IPS-NIHi7 (cell line): ENCODE measurements around the gene PRPF19.

Experiments
- DNase-seq: peaks from one replicate; pipeline ENCODE4 v3.0.0; 2012; ENCODE audit warnings: mixed read lengths; ENCODE audit errors: extremely low spot score

The PRPF19 gene

DNA sequence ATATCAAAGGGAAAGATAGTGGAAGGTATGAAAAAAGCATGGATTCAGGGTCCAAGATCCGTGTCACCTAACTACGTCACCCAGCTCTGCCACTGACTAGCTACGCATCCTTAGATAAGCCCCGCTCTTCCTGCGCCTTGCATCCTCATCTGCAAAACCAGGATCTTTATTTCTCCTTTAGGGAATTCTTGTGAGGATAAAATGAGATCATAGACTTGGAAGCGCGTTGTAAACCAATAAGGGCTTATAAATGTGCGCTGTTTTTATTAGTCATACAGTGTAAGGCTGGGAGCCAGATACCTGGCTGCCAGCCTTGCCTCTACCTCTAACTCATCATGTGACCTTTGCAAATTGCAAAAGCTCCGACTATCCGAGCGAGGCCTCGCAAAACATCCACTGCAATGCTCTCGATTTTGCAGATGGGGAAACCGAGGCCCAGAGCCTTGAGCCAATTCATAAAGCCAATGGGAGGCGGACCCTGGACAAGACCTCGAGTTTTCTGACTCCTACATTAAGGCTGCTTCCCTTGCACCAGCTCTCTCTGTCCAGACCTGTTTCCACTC is 753 bp downstream of the PRPF19 start:
- no peak for DNase-seq

DNA sequence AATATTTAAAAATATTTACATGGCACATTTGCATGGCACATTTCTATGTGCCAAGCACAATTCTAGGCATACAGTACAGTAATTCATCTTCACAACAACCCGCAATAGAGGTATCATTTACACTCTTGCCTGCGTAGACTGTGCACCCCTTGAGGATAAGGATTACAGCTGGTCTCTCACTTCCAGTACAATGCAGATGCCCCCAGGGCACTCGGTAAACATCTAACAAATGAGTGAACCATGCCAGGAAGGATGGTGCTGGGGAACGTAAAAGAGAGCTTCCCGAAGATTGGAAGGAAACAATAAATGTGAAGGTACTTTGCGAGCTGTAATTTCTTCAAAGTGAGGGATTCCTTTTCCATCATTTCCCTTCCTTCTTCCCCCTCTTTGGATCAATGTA is 1.3 kb downstream of the PRPF19 start:
- no peak for DNase-seq

DNA sequence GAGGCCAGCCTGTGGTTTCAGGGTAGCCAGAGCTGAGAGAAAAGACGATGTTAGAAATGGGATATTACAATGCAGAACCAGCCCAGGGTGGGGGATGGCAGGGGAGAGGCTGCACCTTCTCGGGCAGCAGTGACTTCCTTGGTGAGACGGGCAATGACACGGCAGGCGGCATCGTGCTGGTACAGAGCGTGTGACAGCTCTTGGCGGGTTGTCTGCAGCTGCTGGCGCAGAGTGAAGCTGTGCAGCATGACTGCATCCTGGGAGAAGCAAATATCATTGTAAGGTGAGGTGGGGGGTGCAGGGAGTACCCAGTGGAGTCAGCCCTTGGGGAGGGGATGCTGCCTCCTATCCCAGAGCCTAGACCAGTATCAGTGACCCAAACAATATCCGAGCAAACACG is 3.8 kb downstream of the PRPF19 start:
- no peak for DNase-seq

DNA sequence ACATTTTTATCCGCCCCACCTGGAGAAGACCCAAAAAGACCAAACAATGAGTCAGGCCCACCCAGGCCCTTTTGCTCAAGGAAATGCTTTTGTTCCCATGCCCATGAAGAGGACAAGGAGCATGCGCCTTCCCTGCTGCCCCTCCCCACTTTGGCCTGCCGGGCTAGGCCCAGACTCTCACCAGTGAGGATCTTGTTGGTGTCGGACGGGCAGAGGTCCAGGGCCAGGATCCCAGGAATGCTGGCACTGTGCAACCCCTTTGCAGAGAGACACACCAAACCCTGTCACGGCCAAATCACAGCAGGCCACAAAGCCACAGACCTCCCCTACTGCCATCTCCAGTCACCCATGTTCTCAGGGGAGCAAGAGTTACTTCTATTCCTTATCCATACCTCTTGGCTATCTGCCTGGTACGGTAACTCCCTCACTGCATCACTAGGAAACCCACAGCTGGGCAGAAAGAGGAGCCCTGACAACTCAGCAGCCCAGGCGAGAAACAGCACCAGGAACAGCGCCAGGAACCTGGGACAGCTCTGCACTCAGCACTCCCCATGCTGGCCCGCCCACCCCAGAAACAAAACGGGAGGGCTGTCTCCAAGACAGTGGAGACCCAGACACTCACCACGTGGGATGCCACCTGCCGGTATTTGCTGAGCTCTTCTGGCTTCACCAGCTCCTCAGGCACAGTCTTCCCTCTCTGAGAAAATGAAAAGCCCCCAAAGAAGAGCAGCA is 5.5 kb downstream of the PRPF19 start:
- DNase-seq: no peak

DNA sequence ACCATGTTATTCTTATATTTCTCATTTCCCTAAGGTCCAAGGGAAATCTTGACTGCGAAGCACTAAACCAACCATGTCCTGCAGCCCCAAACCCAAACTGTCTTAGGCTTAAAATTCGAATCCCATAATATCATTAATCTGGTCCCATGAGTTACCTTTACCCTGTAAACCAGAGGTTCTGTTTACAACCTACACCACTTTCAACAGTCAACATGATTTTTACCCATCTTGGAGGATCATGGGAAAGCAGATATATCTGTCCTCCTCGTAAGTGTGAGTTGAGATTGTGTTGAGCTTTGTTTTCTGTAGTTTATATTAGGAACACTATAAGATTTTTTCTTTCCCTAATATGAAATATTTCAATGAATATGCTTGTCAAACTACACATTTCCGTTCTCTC is 6.4 kb downstream of the PRPF19 start:
- no peak for DNase-seq

DNA sequence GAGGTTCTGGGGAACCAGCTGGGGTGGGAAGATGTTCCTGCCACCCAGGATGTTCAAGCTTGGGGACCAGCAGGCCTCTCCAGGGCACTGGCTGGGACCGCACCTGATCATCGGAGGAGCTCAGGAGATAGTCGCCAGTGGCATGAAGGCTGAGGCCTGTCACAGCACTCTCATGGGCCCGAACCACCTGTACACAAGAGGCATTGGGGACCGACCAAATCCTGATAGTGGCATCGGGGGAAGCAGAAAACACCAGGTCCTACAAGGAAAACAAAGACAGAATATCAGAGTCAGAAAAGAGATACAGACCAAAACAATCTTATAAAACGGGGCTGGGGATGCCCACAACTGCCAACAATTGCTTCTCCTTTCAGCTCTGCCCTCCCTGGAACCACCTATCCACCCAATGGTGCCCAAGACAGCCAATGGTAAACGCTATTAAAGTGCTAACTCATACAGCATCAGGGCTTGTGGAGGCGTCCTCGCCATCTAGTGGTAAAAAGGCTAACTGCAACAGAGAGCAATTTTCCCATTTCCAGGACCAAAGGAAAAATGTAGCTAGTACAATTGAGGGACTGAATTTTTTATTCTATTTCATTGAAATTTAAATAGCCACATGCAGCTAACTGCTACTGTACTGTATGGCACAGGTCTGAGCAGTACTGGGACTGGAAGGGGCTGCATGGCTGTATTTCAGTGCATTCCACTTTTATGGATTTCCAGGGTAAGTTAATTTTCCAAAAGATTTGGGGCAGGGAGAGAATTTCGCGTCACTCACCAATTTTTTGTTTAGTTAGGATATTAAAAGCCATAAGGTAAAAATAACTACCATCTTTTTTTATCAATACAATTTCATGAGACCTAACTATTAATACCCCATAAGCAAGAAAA is 7.1 kb downstream of the PRPF19 start:
- DNase-seq: peak; percentile 75

DNA sequence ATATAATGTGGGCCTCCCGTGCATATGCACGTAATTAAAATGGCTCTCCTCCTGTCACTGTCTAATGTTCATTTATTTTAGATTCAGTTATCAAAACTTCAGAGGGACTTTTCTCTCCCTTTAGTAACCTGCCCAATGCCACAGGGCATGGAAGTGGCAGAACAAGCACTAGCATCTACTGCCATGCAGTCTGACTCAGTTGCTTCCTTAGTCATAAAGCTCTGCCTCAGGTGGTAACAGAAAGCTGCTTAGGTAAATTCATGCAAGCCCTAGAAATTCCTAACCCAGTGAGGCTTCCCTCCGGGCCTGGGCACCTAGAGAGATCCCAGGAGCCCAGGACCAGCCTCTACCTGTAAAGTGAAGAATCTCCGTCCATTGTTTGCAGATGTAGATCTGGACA is 8.9 kb downstream of the PRPF19 start:
- DNase-seq: no peak

DNA sequence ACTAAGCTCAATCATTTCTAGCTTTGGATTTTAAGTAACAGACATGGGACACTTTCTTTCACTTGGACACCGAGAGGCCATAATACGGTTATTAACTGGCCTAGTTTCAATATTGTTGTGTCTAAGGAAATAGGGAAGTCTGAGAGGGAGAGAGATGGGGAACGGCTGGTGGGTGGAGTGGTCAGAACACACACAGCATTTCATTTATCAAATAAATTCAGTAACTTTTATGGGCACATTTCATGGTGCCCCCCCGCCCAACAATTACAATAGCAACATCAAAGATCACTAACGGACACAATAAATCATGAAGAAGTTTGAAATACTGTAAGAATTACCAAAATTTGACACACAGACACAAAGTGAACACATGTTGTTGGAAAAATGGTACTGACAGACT is 10.7 kb downstream of the PRPF19 start:
- DNase-seq: no peak

DNA sequence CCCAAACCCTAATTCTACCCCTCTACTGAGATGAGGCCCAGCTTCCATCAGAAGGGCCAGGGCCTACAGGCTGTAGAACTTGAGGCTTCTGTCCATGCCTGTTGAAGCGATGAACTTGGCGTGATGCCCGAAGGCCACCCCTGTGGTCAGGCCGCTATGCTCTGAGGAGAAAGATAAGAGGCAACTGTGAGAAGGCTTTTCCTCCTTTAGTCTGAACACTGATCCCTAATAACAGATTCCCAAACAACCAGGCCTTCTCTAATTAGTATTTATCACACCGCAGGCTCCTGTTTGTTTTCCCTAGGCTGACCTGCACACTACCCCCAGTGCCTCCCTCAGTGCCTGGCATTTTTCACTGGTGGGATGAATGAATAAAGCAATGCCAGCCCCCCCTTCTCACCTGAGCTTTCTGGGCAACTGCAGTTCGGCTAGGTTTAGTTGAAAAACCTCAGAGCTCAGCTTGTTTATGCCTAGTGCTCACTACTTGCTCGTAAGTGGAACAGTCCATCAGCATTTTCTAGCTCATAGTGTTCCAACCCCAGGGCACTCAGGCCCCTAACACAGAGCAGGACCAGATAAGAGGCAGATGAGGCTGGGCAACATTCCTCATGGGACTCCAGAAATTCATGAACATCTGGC is 15.2 kb downstream of the PRPF19 start:
- DNase-seq: no peak

DNA sequence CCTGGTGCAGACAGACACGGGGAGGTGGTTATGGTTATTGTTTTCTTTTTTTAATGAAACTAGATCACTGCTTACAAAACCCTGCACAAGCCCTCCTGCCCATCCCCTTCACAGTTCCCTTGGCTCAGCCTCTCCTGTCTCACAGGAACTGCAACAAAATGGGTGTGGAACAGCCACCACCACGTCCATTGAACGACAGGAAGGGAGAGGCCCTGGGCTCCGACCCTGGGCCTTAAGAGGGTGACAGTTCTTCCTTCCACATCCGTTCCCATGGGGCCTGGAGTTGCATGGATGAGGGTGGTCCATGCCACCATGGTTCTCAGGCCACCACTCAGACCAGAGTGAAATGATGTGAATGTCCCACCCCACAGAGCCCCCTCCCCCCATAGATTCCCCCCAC is 15.7 kb downstream of the PRPF19 start:
- DNase-seq: no peak

DNA sequence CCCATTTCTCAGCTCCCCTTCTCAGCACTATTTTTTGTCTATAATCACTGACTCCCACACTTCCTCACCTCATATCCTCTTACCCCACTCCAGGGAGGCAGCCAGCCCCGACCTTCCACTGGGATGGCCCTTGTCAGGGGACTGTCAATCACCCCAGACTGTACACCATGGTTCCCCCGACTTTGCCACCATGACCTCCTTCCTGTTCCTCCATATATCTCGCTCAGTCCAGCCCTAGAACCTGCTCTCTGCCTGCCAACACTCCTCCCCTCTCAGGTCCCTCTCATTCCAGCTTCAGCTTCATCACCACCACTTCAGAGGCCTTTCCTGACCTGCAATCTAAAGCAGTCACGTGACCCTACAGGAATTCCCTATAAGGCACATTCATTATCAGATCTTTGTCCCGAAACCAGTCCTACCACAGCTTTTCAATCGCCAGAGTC is 16.5 kb downstream of the PRPF19 start:
- DNase-seq: no peak

DNA sequence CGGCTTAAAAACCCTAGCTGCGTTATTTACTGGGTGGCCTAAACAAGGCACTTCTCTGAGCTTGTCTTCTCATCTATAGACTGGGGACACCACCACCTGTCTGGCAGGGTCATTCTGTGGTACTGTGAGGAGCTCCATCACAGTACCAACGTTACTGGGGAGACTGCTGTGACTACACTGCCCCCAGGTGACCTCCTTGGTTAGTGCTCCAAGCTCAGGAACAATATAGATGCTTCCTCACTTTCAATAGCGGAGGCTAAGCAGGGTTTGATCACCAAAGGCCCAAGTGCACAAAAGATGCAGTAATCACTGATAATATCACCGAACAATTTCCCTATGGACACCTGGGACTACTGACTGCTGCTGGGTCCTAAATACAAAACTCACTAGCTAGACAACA is 18.8 kb downstream of the PRPF19 start:
- peak; percentile 80 for DNase-seq

DNA sequence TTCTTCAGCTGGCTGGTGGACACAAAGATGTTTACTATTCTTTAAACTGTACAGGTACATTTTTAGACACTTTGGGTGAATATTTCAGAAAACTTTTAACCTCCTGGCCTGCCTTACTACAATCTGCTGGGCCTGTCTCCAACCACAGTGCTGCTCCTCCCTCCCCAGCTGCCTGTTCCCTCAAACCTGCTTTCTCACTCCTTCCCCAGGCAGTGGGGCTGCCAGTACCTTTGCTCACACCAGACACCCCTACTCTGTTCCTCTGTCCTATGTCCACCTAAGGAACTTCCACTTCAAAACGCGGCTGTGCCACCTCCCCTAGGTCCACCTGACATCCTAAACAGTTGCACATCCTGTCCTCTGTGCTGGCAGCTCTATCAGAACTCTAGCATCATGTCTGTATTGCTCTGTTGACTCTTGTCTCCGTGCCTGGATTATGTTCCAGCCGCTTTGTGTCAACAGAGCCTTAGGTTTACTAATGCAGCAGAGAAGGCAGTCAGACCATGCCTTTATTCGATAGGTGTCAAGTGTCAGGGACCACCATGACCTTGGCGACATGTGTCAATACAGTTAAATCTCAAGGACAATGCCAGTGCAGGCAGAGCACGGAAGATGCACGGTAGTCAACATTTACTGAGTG is 25.6 kb downstream of the PRPF19 start:
- no peak for DNase-seq

DNA sequence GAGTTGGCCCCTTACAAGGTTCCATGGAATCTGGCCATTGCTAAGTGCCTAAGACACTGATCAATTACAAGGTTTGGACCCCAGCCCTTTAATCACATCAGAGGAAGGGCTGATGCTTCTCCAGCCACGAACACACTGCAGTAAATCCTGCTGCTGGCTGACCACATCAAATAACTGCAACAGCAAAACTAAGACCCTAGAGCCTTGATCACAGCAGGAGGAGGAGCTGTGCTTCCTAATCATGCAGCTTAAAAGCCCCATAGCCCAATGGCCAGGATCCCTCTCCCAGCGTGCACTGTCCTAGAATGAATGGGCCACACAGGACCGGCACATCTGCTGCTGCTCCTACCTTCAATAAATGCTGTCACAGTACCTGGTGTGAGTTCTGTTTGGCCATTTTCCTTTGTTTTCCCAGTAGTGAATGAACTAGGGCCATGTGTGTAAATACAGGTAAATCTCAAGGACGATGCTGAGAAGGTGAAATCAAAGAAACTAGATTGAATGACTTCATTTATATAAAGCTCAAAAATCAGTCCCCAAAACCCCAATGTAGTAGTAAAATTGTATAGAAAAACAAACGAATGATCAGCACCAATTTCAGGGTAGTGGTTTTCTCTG is 26.3 kb downstream of the PRPF19 start:
- no peak for DNase-seq

DNA sequence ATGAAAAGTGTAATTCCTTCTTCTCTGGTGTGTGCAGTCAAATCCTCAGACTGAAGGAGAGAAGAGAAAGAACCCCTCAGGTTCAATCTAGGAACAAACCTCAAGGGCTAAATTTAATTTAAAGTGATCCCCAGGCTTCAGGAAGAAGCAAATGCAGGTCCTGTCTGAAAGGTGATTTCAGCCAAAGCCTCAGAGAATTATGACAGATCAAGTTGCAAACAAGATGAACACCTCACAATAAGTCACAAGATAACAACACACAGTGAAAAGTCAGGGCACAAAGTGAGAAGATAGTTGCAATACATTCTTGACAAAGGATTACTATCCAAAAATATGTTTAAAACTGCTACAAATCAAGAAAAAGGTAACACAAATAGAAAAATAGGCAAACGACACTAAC is 27.3 kb downstream of the PRPF19 start:
- DNase-seq: no peak

DNA sequence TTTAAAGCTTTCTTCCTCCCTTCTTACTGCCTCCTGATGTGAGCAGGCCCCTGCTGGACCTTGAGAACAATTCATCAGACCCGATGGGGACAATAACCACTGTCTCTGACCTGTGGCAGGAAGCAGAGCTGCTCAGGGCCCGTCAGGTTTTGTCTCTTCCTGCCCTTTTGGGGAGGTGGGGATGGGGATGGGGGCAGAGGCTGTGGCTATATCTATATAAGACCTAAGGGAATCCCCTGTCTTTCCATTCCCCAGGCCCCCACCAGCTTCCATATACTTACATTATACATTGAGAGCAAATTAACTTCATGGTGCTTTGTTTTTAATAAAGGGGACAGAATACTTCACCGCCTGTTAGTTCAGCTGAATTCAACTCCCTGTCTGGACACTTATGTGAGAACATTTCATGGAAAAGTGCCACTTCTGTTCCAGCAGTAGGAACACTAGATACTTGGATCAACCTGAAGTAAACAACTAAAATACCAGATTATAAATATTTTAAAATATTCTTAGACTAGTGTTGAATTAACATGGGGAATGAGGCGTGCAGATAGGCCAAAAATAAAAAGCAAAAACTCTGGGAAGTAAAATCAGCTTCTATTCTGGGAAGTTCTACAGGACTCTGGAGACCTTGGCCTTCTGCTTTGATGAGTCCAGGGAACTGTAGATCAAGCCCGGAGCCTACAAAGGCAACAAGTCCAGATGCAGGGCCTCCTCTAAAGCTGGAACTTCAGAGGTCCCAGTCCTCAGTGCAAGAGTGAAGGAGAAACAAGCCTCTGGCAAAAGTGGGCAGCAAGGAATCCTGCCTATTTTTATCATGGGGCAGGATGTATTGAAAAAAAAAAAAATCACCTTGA is 27.9 kb downstream of the PRPF19 start:
- DNase-seq: no peak

DNA sequence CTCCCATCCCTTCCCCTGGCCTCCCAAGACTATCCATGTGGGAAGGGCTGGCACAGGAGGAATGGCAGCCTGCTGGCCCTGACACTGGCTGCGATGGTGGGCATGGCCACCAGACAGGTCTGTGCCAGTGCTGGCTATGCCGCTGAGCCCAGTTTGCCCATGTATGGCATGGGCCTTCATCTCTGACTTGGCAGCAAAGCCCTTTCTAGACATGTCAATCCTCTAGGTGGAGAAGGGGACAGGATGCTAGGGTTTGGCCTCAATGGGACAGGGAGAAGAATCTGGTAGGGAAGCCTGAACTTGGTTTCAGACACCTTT is 30.3 kb downstream of the PRPF19 start:
- no peak for DNase-seq

DNA sequence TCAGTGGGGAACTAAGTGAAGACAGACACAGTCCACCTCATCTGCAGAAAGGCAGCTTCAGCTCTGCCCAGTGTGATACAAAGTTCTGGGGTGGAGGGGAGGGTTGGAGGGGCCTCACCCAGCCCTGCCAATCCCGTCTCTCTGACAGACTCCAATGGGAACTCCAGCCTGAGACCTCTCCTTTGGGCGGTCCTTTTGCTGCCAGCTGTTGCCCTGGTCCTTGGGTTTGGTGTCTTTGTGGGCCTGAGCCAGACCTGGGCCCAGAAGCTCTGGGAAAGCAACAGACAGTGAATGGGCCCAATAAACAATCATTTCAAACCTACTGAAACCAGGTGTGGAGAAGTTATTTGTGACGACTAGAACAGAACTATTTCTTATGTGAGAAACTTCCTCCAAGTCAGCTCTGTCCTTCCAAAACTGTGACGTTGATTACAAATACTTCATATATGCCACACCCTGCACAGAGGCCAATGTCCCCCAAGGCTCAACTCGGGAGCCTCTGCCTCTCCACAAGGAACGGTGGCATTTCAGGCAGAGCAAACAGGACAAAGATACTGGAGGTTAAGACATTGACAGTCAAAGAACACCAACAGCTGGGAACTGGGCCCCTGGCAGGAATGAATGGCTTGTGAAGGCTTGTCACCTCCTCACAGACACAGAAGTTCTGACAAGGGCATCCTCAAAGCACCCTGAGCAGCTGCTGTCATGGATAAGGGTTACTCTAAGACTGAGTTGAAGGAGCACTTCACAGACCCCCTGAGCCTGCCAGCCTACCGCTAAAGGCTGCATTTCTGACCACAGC is 30.8 kb downstream of the PRPF19 start:
- DNase-seq: no peak

DNA sequence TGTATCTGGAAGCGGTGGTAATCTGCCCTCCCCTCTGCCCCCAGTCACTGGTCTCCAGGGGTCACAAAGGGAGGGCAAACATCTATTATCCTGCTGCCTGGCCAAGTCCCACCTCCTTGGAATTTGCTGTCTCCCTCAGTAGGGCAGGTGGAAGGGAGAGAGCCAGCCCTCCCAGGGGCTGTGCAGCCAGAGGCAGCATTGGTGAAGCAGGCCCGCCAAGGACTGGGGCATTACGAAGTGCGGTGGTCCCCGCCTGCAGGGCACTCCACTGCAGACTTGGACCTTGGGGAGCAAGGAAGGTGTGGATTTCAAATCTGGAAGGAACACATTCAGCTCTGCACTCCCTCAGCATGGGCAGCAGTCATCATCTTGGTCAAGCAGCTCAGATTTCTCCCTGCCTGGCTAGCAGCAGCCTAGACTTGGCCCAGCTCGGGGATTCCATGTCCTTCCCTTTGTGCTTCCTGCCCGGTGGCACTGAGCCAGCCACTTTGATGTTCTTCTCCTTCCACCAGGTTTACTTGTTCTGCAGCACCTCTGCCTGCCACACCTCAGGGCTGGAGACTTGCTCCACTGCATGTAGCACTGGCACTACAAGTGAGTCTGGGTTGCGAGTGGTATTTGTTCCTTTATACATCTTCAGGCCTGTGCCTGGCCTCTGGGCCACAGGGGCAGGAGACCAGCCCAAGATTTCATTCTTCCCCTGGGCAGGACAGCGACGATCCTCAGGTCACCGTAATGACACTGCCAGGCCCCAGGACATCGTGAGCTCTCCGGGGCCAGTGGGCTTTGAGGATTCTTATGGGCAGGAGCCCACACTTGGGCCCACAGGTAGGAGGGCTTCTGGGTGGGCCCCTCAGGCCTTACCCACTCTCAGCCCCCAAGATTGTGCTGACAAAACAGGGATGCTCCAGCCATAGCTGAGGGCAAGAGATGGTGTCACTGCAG is 31.7 kb downstream of the PRPF19 start:
- no peak for DNase-seq
